CD4-positive, alpha-beta T cell (primary cell): ENCODE results near the gene PRKCSH. TPM values are rescaled to one million over a fixed set of nuclear protein-coding genes. Genes with fewer than 3 reads are reported as not detected.

Experiments
- ATAC-seq: fragments of 200-7000 bp; cut with Tn5 transposase; one replicate; pipeline ENCODE4 v1.10.0; 2022; ENCODE audit warnings: mild to moderate bottlenecking; ENCODE audit not compliant: poor library complexity
- CTCF ChIA-PET: fragments of 350-600 bp; sonication (Branson Sonifier 250); formaldehyde crosslinking; loops from one replicate; lab custom pipeline; 2021; ENCODE audit warnings: antibody characterized with exemption, inconsistent platforms; lab: Charles Lee
- POLR2A ChIA-PET: fragments of 350-600 bp; sonication (Branson Sonifier 250); formaldehyde crosslinking; loops from one replicate; lab custom pipeline; 2021; ENCODE audit warnings: antibody characterized with exemption, inconsistent platforms; lab: Charles Lee
- DNase-seq, 14 experiments: peaks; one replicate each; pipeline ENCODE4 v3.0.0-alpha.2; 2013 to 2020; ENCODE audit warnings: mixed read lengths in 2 of 14
- H3K27ac ChIP-seq, 2 donors: one replicate each; pipeline versions ENCODE4 v1.5.1 to v1.7.0; 2013; ENCODE audit warnings: low read length in 2 of 2, low read depth in 1 of 2, mild to moderate bottlenecking in 1 of 2
- H3K27me3 ChIP-seq, 2 experiments: 1 replicate in 1 of 2; 2 replicates in 1 of 2; pipeline versions ENCODE4 v1.6.1 to v1.7.0; 2013; ENCODE audit warnings: low read length in 2 of 2, control low read depth in 1 of 2, mild to moderate bottlenecking in 1 of 2, moderate library complexity in 1 of 2; ENCODE audit not compliant: insufficient read depth in 2 of 2, control insufficient read depth in 1 of 2
- H3K36me3 ChIP-seq: one replicate; pipeline ENCODE4 v1.6.1; 2013; ENCODE audit warnings: low read length, control low read depth; ENCODE audit not compliant: insufficient read depth
- H3K4me1 ChIP-seq: one replicate; pipeline ENCODE4 v1.6.1; 2013; ENCODE audit warnings: low read length, control low read depth; ENCODE audit not compliant: insufficient read depth
- H3K4me3 ChIP-seq: one replicate; pipeline ENCODE4 v1.5.1; 2013; ENCODE audit warnings: mild to moderate bottlenecking, low read length, moderate library complexity
- H3K9me3 ChIP-seq, 2 experiments: 1 replicate in 1 of 2; 2 replicates in 1 of 2; pipeline versions ENCODE4 v1.6.1 to v1.7.0; 2013; ENCODE audit warnings: low read length in 2 of 2, mild to moderate bottlenecking in 2 of 2, control low read depth in 1 of 2, moderate library complexity in 1 of 2; ENCODE audit not compliant: control insufficient read depth in 1 of 2, insufficient read depth in 1 of 2
- H3K27ac Mint-ChIP-seq: one replicate; pipeline ENCODE4 v1.8.0; 2020; ENCODE audit warnings: mixed read lengths
- H3K27me3 Mint-ChIP-seq: one replicate; pipeline ENCODE4 v1.8.0; 2021; ENCODE audit warnings: mixed read lengths
- H3K36me3 Mint-ChIP-seq: one replicate; pipeline ENCODE4 v1.8.0; 2021; ENCODE audit warnings: low read depth, mixed read lengths
- H3K4me1 Mint-ChIP-seq: one replicate; pipeline ENCODE4 v1.8.0; 2021; ENCODE audit warnings: low read depth, mixed read lengths
- H3K4me3 Mint-ChIP-seq: one replicate; pipeline ENCODE4 v1.8.0; 2020; ENCODE audit warnings: mild to moderate bottlenecking, mixed read lengths
- H3K9me3 Mint-ChIP-seq: one replicate; pipeline ENCODE4 v1.8.0; 2020; ENCODE audit warnings: mixed read lengths
- intact Hi-C, 2 experiments: fragments of 100-400 bp; cut with DNase I in 1 of 2; cut with micrococcal nuclease in 1 of 2; formaldehyde crosslinking; loops; one replicate each; pipeline versions ENCODE4 v1.15.1 to v1.9.0; 2023 to 2025; cut with DNase I, micrococcal nuclease
- total RNA-seq, 174 experiments: library from RNA in 2 of 174; stranded (reverse) in 2 of 174; gene quantifications; one replicate each; pipeline ENCODE4 v1.2.3 and lab custom pipeline; 2021 to 2026
- TF ChIP-seq, protein P1 (sequence below): fragments of 200-600 bp; IDR thresholded peaks from one replicate; pipeline ENCODE4 v1.8.0; 2022; ENCODE audit warnings: antibody characterized with exemption, mild to moderate bottlenecking

The PRKCSH gene
- total RNA-seq, 2 experiments from 2014 or later = 257 to 260 TPM

DNA sequence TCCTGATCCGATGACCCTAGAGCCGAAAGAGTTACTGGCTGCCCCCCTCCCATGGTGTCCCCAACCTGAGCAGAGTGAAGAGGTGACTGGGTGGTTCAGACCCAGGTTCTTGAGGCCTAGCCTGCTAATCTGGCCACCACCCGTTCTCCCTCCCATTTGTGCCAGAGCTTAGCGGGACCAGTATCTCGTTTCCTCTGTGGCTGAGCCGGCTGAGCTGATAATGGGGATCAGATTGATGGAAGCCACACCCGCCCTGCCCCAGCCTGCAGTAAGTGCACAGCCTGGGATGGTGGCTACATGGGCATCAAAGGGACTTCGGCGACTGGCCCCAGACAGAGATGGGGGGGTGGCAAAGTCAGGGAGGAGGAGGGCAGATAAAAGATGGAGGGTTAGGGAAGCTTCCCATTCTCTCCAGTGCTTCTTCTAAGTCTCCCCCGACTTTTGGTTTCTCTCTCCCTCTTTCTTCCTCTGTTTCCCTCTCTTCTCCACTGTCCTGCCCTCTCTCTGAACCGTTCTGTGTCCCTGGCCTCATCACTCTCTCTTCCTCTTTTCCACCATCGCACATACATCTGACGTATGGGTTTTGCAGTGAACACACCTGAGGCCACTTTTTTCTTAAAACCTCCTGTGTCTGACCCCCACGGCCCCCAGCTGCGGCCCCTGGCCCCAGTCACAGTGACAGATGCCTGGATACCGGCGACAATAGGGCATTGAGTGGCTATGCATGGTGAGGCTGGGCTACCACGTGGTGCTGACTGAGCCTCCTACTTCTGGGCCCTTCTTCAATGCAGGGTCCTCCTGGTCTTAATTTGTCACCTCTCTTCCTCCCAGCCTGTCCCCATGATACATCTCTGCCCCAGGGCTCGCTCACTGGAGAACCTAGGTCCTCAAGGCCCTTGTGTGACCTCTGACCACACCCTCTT is 43.0 kb downstream of the PRKCSH start:
- CTCF ChIA-PET = no interaction called here

DNA sequence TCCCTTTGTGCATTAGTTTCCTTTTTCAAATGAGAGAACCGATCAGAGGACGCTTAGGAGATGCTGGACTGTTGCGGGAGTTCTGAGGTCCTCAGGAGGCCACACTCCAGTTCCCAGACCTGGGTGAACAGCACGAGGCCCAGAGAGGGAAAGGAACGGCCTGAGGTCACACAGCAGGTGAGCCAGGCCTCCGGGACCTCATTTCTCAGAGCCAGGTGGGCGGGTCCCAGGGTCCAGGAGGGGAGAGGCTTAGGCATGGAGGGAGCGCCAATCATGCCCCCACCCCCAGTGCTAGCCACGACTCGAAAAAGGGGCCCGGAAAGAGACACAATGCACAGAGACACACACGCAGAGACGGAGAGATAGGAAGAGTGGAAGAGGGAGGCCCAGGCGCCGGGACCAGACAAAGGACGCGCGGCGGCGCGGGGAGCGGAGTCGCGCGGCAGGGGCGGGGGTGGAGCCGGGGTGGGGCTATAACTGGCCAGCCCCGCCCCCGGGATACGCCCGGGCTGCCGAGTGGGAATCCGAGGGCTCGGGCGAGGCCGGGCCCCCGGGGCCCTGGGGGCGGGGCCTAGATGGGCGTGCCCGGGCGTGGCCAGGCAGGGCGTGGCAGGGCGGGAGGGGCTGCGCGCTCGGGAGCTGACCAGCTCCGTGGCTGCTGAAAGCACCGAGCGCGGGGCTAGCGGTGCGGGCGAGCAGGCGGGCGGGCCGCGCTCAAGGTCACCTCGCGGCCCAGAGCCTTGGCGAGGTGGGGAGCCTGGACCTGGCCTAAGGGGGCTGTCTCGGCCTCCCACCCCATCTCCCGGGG is 43.9 kb downstream of the PRKCSH start:
- H3K9me3 Mint-ChIP-seq = no peaks in the 10 kb centered on the region
- Histone ChIP-seq H3K27me3 (peaks cover 27 to 35% of the 10 kb centered on the region in 2 experiments), H3K36me3 (peaks cover 3% of the 10 kb centered on the region), H3K9me3 (peaks cover 0 to 20% of the 10 kb centered on the region in 2 experiments), H3K27ac (no peak overlapping the region), H3K4me3 (no peak overlapping the region), H3K4me1 (peaks cover 36% of the 10 kb centered on the region)
- ATAC-seq (no peak), DNase-seq (peak in 4 of 14 experiments; percentile 12 to 60 (median 29))
- TF ChIP-seq, protein P1, sequence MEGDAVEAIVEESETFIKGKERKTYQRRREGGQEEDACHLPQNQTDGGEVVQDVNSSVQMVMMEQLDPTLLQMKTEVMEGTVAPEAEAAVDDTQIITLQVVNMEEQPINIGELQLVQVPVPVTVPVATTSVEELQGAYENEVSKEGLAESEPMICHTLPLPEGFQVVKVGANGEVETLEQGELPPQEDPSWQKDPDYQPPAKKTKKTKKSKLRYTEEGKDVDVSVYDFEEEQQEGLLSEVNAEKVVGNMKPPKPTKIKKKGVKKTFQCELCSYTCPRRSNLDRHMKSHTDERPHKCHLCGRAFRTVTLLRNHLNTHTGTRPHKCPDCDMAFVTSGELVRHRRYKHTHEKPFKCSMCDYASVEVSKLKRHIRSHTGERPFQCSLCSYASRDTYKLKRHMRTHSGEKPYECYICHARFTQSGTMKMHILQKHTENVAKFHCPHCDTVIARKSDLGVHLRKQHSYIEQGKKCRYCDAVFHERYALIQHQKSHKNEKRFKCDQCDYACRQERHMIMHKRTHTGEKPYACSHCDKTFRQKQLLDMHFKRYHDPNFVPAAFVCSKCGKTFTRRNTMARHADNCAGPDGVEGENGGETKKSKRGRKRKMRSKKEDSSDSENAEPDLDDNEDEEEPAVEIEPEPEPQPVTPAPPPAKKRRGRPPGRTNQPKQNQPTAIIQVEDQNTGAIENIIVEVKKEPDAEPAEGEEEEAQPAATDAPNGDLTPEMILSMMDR = no peak
- H3K4me3 Mint-ChIP-seq = no peak overlapping the region
- H3K27me3 Mint-ChIP-seq = peaks cover 49% of the 10 kb centered on the region
- CTCF ChIA-PET = no interaction called here
- POLR2A ChIA-PET = no interaction called here
- no peak overlapping the region for H3K27ac Mint-ChIP-seq
- intact Hi-C loops = no loop called here
- H3K36me3 Mint-ChIP-seq = no peaks in the 10 kb centered on the region
- H3K4me1 Mint-ChIP-seq = peaks cover 22% of the 10 kb centered on the region

More for the DNA sequence above, 43.0 kb downstream of the PRKCSH start:
- Mint-ChIP-seq H3K9me3 (no peaks in the 10 kb centered on the region), H3K4me3 (no peak overlapping the region), H3K27ac (no peak overlapping the region), H3K4me1 (peaks cover 22% of the 10 kb centered on the region), H3K36me3 (no peaks in the 10 kb centered on the region), H3K27me3 (peaks cover 45% of the 10 kb centered on the region)
- DNase-seq (no peak), ATAC-seq (no peak)
- TF ChIP-seq, protein P1 = no peak
- H3K4me3 ChIP-seq = no peak overlapping the region
- no peak overlapping the region for H3K27ac ChIP-seq
- intact Hi-C loops = no loop called here
- POLR2A ChIA-PET = no interaction called here
- peaks cover 36% of the 10 kb centered on the region for H3K4me1 ChIP-seq
- H3K27me3 ChIP-seq = peaks cover 27 to 34% of the 10 kb centered on the region in 2 experiments
- no peaks in the 10 kb centered on the region for H3K36me3 ChIP-seq
- peaks cover 0 to 20% of the 10 kb centered on the region in 2 experiments for H3K9me3 ChIP-seq

DNA sequence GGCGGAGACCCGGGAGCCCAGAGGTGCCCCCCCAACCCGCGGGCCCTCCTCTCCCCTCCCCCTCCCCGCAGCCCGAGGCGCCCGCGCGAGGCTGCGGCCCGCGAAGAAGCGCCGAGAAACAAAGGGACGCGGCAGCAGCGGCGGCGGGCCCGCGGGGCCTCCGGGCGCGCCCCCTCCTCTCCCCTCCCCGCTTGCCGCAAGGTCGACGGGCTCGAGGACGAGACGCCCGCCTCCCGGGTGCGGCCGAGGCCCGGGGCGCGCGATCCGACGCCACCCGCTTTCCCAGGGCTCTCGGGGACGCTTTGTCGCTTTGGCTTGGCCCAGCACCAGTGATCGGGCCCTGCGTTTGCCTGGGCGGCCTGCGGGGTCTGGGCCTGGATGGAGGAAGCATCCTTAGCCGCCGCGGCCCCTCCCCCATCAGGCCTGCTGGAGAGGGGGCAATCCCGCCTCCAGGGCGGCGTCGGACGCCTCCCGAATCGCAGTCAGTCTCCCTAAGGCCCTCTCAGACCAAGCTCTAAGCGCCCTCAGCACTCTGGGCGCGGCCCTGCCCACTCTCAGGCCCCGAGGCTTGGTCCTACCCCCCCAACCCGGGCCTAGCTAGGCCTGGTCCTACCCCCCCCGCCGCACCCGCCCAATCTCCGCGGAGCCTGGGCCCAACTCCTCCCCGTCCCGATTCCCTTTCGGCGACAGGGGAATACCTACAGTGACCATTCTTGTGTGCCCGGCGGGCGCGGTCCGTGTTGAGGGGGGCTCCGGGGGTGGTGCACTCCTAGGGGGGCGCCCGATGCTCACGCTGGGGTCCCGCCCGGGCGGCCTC is 44.7 kb downstream of the PRKCSH start:
- no peak overlapping the region for H3K4me3 ChIP-seq
- H3K9me3 ChIP-seq = peaks cover 0 to 20% of the 10 kb centered on the region in 2 experiments
- peak in 1 of 14 experiments; percentile 40 for DNase-seq
- no peak for ATAC-seq
- H3K27ac ChIP-seq = no peak overlapping the region
- Mint-ChIP-seq H3K36me3 (peaks cover 2% of the 10 kb centered on the region), H3K27me3 (peaks cover 55% of the 10 kb centered on the region), H3K9me3 (no peaks in the 10 kb centered on the region), H3K4me1 (peaks cover 22% of the 10 kb centered on the region), H3K27ac (no peak overlapping the region), H3K4me3 (no peak overlapping the region)
- intact Hi-C loops = loop anchor here (5.0 to 10.0 kb wide), 3 partner anchors 43 to 238 kb away; partner anchors contain the start of genes ODAD3 (in 2 of the 2) and PRKCSH (in 2 of the 2)
- H3K4me1 ChIP-seq = peaks cover 36% of the 10 kb centered on the region
- H3K27me3 ChIP-seq = peaks cover 27 to 35% of the 10 kb centered on the region in 2 experiments
- ChIA-PET POLR2A (no interaction called here), CTCF (interaction anchor here (1.3 to 1.4 kb wide), 2 partner anchors 79 to 99 kb away, joined by 3 to 5 read pairs; partner anchors contain the start of gene ELOF1)
- peaks cover 3% of the 10 kb centered on the region for H3K36me3 ChIP-seq
- TF ChIP-seq, protein P1 = no peak
